NT2/D1 (cell line): ENCODE data around the gene NCOA3.

Experiments
- SUZ12 ChIP-seq: IDR thresholded peaks from 2 replicates; pipeline ENCODE4 v1.6.1; 2011; ENCODE audit not compliant: insufficient read length, insufficient read depth; ENCODE audit errors: extremely low read depth
- YY1 ChIP-seq: IDR thresholded peaks from 2 replicates; pipeline ENCODE4 v1.6.1; 2011; ENCODE audit not compliant: insufficient read length, insufficient read depth

DNA sequence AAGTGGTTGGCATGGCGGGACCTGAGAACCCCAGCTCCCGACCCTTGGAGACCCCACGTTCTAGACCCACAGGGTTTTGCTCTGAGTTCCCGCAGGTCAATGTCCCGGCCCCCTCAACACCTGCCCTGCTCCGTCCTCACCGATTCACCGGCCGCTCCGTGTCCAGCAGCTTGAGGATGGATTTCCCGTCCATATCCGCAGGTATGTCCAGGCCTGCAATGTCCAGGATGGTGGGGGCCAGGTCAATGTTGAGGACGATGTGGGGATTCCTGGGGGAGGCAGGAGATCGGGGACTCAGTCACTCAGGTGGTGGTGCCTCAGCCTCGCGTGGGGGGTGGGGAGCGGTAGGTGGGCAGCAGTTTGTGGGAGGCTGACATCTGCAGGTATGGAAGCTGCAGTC, 176.8 kb downstream of the NCOA3 start:
- TF ChIP-seq YY1: no peak
- TF ChIP-seq SUZ12: no peak
